ENCODE data around the gene SETSIP.

- no peak for TF ChIP-seq CTCF (conservative IDR thresholded peaks at IDR 0.05; ENCODE audit: low read length)
- no peak for TF ChIP-seq EZH2phosphoT487 (IDR thresholded peaks at IDR 0.05; ENCODE audit: borderline replicate concordance, low read depth, low read length)
Observed at GRCh38 chr1:92040971-92041370, 34.2 kb downstream of the SETSIP start.
